Stimulated activated CD8-positive, alpha-beta memory T cell treated with anti-CD3 and anti-CD28 coated beads, Interleukin-15, amount 100 ng/mL, for 24 hours (primary cell): ENCODE results near the gene PACRG.

Experiments
- DNase-seq: peaks from one replicate; pipeline ENCODE4 v3.0.0-alpha.2; 2020; ENCODE audit warnings: low read depth

PACRG gene

DNA sequence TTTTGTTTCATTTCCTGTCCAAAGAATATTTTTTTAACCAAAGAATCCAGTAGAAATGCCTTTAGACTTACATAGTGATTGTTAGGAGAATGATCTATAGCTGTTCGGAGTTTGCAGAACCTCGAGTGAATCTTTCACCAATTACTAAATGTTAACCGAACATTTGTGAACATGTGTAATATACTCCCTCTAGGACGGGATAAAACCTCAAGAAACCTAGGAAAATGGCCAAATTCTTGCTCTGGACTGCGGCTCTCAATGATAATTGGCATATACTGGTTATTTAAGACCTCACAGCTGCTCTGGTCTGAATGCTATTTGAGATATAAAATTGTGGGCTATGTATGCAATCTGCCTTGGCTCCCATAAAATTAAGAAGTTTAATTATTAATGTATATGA is 137.1 kb downstream of the PACRG start:
- no peak for DNase-seq

DNA sequence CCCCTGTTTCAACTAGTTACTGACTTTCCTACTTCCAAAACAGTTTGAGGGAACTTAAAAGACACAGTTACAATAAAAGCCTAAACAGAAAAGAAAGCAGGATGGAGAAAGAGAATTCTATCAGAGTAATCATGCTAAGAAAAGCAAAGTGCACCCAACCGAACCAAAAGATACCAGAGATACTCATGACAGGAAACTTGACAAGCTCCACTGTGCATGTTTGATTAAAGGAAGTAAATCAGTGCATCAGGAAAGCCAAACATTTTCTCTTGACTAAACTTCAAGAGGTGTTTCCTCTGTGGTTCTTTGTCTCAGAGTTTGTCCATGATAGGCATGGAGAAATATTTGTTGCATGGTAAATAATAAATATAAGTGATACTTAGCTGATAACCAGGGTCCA is 138.9 kb downstream of the PACRG start:
- no peak for DNase-seq

DNA sequence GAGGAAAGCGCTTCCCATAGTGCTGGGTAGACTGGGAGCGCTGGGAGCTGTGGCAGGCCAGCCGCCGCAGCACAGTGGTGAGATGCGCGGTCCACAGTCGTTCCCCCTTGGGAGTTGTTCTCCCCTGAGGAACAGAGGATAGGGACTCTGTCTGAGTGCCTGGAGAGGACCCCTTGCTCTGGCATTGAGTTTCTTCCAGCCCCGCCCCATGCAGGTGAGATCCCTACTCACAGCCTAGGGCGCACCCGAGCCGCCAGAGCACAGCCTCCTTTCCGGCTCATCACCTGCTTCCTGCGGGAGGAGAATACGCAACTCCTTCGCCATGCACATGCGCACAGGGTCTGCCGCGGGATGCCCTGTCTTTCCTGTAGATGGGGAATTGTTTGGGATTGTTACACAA is 140.6 kb downstream of the PACRG start:
- DNase-seq = no peak

DNA sequence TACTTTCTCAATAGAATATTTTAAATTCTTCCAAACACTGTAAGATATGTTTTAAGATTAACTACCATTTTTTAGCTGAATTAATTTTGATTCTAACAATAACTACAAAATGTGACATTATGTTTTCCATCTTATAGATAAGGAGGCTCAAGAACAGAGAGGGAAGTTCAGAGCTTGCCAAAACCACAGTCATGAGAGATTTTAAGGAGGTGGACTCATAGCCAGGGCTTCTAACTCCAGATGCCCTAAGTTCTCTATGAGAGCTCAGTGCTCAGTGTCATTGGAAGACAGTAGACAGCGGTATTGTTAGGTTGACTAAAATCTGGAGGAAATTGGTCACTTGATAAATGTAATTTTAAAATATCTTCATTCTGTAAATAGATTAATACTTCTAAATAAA is 144.2 kb downstream of the PACRG start:
- no peak for DNase-seq

DNA sequence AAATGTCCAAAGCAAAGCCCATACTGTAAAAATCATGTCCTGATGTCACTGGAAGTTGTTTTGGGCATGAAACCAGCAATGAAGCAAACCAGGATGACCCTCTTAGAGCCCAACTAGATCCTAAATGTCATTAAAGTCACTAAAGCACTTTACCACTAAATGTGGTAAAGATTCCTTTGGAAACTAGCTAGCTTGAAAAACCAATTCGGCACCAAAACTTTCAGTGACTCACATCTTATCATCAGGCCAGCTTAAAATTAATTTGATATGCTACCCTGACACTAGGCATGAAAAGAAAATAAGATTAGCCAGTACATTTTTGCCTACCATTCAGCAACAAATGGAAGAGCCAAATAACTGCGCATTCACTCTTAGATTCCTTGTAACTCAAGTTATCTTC is 145.8 kb downstream of the PACRG start:
- no peak for DNase-seq

DNA sequence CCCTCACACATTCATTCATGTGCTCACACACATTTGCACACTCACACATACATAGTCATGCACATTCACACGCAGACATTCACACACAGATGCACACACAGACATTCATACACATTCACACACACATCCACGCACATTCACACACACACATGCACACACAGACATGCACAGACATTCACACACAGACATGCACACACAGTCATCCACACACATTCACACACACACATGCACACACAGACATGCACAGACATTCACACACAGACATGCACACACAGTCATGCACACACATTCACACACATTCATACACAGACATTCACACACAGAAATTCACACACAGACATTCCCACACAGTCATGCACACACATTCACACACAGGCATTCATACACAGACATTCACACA is 147.3 kb downstream of the PACRG start:
- DNase-seq = no peak

DNA sequence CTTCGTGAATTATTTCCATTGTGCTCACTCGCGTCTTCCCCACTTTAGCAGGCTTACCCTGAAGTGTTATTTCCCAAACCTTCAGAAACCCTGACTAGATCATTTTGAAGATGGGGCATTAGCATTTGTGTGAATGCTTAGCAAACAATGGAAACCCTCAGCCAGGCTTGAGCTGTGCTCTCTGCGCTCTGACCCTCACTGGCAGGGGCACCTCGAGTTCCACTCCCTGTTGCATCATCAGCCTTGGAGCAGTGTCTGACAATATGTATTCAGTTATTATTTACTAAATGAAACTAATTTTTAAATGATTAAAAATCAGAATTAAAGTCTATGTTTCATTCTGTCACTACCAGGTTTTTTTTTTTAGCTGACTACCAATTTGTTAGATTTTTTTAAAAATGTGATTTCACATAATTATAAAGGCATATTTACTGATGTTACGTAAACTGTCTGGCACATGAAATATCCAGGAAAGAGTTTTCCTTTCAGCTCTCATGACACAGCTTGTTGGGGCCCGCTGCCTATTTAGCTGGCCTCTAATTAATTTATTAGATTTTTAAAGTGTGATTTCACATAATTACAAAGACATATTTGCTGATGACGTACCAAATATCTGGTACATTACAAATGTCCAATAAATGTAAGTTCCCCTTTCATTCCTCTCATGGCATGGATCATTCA is 155.2 kb downstream of the PACRG start:
- DNase-seq = no peak

DNA sequence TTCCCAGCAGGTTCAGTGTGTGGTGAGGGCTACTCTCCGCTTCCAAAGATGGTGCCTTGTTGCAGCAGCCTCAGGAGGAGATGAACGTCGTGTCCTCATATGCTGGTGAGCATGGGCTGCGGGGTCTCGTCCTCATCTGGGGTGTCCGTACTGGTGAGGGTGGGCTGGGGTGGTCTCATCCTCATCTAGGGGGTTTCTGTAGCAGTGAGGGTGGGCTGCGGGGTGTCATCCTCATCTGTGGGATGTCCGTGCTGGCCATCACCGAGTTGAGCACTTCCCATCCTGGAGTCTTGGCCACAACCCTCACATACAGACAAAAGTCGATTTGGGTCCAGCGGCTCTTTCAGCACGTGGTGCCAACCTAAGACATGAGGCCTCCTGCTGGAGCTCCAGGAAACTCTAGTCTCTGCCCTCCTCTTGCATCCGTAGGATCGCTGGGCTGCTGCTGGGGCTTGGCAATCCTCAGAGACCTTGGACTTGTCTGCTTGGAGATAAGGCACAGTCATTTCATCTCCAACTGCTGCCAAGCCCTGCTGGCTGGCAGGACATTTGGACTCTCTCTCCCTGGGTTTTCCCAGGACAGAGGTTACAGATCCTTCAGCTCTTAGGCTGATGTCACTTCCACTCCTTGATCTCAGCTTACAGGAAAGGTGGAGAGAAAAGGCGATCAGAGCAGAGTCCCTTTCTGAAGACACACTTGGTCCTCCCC is 160.4 kb downstream of the PACRG start:
- DNase-seq = no peak

DNA sequence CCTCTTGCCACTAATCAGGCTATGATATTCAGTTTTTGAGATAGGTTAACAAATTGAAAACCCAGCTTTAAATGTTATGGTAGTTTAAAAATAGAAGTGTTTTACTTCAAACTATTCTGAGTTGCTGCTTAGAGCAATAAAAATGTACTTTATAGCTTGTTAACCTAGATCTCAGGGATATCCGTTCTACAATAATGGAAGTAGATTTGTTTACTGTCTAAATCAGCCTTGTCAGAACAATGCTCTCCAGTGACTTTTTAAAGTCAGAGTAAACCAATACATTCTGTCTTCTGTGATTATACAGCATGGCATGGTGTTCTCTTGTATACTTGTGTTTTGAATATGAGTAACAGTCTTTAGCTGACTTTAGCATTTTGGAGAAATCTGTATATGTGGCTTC is 161.5 kb downstream of the PACRG start:
- DNase-seq = no peak

DNA sequence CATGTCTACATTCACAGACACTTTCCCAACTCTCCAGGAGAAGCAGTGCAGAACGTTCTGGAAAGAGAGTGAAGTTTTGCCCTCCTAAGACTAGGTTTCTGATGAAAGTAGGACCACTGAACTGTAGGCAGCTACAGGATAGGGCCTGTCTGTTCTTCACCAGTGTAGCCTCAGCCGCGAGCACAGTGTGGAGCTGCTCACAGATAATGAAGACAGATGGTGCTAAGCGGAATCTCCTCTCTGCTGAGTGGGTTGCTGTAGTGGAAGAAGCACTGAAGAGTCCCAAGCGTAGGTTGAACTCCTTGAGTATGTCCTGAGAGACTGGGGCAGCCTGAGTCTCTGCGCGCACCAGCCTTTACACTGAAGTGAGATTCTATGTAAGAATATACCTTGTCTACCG is 170.2 kb downstream of the PACRG start:
- DNase-seq = no peak

DNA sequence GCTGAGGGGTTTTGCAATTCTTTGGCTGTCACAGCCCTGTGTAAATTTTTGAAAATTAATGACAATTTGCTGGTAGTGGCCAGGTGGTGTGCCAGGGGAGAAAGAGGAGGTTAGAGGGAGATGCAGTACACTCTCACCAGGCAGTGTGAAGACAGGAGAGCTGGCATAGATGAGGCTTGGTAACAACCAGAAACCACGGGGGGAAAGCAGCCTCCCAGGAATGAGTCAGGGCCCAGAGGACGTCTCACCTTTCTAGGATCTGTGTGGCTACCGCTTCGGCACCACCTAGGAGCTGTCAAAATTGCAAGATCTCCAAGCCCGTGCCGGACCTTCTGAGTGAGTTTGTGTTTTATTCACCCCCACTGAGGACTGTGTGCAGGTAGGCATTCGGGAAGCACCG is 171.4 kb downstream of the PACRG start:
- no peak for DNase-seq

DNA sequence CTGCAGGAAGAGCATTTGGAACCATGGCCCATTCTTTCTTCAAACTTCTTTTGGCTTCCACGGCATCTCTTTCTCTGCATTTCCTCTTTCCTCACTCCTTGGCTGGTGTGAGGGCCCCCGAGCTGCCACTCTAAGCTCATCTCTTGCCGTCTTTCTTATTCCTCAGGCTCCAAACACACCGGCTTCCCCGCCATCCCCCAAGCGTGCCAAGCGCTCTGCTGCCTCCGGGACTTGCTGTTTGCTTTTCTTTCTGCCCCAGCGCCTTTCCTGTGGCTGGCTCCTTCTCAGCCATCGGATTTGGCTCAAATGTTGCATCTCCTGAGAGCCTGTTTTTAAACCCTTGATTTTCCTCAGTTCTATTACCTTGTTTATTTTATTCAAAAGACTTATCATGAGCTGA is 172.7 kb downstream of the PACRG start:
- DNase-seq = no peak

DNA sequence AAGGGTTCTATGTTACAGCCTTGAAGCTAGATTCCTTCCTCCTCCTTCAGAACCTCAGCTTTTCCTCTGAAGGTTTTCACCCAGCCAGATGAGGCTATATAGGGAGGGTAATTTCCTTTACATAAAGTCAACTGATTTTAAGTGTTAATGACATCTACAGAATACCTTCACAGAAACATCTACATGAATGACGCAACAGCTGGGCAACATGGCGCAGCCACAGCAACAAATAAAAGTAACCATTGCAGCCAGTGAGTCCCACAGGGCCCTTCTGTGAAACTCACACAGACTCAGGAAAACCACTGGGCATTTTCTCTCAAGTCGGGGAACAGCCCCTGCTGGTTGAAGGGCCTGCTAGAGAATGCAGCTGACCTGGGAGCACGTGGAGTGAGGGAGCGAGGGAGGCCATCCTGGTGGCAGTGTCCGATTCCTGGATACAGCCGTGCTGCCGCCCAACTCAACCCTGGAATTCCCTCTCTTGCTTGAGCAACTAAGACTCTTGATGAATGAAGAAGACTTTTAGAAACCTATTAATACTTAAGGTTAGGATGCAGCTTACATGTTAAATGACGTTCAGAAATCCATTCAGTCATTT is 176.4 kb downstream of the PACRG start:
- no peak for DNase-seq

DNA sequence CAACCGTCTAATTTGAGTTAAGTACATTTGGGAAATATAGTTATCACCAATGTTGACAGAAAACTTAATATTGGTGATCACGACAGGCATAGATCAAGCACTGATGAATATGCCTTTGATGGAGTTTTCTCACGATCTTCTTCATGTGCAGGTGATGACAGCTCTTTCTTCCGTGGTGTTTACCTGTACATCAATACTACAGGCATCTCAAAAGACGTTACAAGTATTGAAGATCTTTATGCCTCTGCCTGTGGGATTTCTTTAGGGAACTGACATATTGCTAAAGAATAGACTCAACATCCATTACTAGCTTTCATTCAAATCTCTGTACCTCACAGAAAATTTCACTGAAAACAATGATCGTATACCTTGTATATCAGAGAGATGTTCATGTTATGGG is 178.7 kb downstream of the PACRG start:
- no peak for DNase-seq

DNA sequence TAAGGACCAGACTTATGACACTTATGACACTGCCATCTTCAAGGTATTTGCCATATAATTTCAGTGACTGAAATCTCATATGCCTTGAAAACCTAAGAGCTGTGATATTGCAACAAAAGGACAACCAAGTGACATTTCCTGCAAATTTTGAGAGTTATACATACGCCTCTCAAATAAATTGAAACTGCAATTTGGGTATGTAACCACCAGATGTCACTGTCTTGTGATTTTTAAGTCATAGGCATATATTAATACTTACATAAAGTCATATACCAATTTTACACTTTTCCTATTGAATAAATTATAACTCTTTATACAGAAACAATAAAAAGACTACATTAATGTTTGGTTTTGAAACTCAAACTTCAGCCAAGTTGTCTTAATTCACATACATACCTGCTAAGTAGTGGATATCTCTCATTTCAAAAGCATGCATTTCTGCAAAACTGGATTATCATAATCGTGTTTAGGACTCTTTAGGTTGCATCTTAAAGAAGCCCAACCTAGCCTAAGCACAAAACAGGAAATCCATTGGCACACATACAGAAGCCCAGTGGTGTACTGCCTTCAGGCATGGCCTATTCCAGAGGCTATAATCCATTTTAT is 180.2 kb downstream of the PACRG start:
- no peak for DNase-seq

DNA sequence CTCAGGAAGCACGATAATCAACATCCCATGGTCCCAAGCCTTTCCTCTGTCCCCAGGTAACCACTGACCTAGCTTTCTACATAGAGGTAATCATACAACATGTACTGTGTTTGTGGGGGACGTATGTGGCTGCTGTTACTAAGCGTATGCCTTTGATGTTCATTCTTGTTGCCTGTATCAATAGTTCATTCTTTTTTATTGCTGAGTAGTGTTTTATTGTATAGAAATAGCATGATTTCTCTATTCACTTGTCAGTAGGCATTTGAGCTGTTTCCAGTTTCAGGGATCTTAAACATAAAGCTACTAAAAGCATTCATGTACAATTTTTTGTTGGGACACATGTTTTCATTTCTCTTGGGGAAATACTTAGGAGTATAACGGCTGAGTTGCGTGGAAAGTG is 185.4 kb downstream of the PACRG start:
- no peak for DNase-seq

DNA sequence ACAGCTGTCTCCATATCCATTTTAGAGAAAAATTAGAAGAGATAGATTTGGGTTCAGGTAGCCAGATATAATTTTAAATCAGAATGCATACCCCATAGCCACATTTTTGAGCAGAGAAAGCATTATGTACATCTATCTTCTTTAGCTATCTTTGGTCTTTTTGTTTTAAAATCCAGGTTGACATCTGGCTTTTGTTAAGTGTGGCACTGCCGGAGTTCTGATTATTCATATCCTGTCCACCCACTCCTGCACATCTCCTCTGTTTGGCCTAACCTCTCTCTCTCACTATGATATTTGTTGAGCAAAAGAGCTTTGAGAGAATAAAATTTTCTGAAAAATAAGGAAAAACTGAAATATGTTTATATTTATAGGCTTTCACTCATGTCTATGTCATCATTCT is 189.7 kb downstream of the PACRG start:
- no peak for DNase-seq

DNA sequence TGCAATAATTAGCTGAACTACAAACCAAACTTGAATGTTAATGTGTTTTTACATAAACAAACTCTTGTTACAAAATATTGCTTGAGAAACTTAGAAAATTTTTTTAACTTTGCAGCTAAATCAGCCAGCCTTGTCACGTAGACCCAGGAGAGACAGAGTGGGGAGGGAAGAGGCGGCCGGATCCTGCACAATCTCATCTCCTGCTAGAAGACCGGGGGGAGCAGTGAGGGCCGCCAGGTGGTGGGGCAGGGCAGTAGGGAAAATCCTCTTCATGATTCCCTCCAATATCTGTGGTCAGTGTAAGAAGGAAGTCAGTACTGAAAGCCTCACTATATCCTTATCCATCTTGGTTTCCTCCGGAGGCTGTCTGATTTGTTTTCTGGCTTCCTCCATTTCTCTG is 193.3 kb downstream of the PACRG start:
- DNase-seq = no peak

DNA sequence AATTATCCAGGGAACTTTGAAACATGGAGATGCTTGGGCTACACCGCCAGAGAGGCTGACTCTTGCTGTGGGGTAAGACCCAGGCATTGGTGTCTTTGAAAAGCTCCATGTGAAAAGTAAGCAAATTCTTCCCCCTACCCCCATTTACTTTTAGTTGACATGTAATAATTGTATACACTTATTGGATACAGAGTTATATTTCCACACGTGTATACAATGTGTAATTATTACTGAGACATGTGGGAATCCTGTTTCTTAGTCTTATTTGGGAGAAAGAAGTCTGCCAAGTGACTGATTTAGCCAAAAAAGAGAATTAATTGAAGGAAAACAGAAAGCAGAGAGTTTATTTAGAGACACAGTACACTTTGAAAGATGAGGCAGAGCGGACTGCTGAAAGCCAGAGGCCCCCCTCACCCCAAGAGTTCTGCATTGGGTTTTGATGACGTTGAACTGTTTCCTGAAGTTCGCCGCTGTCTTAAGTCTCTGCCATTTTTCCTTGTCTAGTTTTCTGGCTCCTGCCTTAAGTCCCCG is 193.8 kb downstream of the PACRG start:
- no peak for DNase-seq

DNA sequence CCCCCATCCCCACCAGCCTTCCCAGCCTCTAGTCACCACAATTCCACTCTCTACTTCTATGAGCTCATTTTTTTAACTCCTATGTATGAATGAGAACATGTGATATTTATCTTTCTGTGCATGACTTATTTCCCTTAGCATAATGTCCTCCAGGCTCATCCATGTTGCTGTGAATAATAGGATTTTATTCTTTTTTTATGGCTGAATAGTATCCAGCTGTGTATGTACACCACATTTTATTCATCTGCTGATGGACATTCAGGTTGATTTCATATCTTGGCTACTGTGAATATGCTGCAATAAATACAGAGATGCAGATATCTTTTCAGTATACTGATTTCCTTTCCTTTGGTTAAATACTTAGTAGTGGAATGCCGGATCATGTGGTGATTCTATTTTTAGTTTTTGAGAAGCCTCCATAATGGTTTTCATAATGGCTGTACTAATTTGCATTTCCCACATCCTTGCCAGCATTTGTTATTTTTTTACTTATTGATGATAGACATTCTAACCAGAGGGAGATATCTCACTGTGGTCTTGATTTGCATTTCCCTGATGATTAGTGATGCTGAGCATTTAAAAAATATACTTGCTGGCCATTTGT is 194.9 kb downstream of the PACRG start:
- DNase-seq = no peak

DNA sequence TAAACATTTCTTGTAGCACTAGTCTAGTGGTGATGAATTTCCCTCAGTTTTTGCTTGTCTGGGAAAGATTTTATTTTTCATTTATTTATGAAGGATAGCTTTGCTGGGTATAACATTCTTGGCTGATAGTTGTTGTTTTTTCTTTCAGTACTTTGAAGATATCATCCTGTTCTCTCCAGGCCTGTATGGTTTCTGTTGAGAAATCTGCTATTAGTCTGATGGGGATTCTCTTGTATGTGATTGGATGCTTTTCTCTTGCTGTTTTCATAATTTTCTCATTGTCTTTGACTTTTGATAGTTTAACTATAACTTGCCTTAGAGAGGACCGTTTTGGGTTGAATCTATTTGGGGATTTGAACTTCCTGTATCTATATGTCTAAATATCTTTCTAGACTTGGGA is 207.1 kb downstream of the PACRG start:
- DNase-seq = no peak

DNA sequence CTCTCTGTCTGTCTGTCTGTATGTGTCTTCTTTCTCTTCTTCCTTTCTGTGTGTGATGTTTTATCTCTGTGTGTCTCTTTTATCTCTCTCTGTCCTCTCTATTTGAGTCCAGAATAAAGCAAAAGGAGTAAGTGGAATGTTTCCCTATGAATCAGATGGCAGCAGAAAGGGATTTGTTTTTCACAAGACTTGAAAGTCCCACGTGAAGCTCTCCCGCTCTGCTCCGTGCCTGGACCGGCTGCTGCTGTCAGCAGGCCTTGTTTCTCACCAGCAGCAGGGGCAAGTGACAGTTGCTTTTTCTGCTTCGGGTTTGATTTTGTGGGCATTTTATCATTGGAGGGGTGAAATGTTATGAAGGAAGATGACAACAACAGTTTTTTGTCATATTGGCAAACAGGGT is 212.7 kb downstream of the PACRG start:
- no peak for DNase-seq

DNA sequence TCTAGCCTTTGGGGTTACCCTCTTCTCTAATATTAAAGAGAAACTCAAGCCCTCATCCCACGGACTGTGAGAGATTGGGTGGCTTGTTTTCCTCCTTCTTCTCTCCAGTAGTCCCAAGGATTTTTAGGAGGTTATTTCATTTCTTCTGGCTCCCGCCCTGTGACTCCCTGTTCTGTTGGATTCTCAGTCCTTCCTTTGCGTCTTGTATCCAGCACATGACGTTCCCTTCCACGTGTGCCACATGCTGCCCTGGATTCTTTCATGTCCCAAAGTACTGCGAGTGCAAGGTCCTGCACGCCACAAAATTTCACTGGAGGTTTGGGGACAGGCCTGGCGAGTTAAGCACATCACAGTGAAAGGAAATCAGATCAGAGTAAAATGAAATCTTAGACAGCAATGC is 213.4 kb downstream of the PACRG start:
- DNase-seq = no peak
